GM10847 (cell line): ENCODE data around the gene ITGA2B.

Source experiments
- POLR2A ChIP-seq: IDR thresholded peaks from 2 replicates; pipeline ENCODE4 v1.6.1; 2011; ENCODE audit not compliant: insufficient read length; ENCODE audit errors: extremely low read depth

Gene ITGA2B

DNA sequence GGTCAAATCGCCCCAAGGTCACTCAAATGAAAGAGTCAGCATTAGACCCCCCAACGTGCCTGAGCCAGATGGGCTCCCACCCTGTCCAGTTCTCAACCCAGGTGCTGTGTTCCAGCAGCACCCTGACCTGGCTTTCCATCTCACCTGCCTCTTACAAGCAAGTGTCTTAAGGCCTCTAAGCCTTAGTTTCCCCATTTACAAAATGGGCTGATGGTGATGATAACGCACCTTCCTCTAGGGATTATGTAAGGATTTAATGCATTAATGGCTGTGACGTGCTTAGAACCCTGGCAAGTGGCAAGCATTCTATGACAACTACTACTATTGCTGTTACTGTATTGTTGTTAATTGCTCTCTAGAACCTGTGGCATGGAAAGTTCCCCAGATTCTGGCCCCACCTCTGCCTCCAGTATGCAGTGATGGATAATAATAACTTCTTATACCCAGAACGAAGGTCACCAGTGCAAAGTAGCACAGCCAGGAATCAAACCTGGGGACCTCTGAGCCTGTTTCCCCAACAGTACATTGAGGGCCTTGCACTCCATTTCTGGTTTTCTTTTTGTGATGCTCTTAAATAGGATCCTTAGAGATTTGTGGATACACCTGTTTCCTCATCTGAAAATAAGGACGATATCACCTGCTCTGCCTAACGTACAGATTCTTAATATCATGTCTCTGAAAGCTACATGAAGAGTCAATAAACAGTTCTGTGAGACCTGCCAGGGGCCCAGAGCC lies 61.6 kb downstream of the ITGA2B start:
- no peak for TF ChIP-seq POLR2A

DNA sequence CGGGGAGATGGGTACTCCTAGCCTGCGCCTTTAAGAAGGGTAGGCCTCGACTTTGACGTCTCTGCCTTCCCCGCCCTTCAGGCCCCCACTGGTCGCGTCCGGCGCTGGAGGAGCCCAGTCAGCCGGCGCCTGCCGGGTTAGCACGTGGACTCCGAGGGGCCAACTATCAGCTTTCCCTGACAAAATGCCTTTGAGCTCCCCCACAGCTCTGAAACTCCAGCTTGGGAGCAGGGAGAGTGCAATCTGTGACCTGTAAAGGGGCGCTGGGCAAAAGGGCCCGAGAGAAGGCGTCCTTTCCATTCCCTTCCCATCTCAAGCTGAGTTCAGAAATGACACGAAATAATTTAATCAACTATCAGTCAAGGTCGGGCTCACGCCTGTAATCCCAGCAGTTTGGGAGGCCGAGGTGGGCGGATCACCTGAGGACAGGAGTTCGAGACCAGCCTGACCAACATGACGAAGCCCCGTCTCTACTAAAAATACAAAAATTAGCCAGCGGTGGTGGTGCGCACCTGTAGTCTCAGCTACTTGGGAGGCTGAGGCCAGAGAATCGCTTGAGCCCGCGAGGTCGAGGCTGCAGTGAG lies 62.5 kb downstream of the ITGA2B start:
- peak; percentile 34 for TF ChIP-seq POLR2A

DNA sequence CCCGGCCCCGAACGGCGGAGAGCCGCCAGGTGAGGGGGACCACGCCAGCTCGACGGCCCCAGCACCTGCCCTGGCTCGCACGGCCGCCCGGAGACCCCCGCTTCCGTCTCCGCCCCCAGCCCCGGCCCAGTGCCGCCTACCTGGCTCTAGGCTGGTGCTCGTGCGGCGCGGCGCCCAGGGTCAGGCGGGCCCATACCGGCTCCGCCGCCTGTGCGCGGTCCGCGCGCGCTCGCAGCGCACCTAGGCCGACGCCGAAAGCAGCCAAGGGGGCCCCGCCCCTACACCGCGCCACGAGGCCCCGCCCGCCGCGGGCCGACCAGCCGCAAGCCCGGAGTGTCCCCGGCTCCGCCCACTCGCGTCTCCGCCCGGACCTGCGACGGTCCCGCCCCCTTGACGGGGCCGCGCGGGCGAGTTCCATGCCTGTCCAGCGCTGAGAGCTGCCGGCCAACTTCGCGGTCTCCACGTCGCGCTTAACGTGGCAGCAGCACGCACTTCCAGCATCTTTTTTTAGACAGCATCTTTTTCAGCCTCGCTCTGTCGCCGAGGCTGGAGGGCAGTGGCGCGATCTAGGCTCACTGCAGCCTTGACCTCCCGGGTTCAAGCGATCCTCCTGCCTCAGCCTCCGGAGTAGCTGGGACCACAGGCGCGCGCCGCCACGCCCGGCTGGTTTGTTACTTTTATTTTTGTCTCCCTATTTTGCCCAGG lies 64.7 kb downstream of the ITGA2B start, which contains the start of gene SLC25A39:
TSS of gene SLC25A39 (minus strand) at position 253 of the 705 bp plus-strand sequence. CDS start 1,261 bp downstream, outside the sequence.
- peak; percentile 78 for TF ChIP-seq POLR2A

DNA sequence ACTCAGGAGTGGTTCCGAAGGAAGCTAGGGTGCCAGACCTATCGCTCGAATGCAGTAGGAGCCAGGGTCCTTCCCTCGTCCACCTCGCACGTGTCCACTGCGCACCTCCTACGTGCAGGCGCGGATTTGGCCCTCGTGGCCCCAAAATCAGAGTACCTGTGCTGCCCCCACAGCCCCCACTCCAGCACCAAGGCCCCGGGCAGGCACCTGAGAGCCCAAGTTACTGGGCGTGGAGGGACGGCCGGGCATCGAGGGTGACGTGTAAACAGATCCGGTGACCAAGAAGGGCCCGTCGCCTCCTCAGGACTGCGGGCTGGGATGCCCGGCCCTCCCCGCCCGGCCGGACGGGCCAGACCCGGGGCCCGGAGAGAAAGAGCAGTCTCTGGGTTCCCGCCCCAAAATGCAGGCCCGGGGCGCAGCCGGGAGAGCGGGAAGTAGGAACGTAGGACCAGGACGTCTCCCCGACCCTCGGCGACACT lies 65.3 kb downstream of the ITGA2B start:
- no peak for TF ChIP-seq POLR2A

DNA sequence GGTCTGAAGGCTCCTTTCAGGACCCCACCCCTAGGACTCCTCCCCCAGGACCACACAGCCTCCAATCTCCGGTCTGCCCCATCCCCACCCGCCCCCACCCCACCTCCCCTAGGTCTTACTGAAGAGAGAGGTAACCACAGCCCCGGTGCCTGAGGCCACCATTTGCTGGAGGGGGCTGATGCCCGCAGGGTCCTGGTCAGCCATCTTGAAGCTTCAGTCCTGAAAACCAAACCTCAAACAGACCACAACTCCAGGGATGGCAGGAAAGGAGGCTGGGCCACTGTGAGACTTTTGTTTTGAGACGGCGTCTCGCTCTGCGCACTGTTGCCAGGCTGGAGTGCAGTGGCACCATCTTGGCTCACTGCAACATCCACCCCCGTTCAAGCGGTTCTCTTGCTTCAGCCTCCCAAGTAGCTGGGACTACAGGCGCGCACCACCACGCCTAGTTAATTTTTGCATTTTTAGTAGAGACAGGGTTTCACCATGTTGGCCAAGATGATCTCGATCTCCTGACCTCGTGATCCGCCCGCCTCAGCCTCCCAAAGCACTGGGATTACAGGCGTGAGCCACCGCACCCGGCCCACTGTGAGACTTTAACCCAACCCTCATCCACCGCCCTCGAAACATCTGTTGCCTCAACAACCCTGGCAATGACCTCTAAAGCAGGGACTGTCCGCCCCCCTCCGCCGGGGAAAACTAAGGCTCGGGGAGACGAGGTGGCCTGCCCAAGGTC lies 65.9 kb downstream of the ITGA2B start:
- TF ChIP-seq POLR2A, result no peak

DNA sequence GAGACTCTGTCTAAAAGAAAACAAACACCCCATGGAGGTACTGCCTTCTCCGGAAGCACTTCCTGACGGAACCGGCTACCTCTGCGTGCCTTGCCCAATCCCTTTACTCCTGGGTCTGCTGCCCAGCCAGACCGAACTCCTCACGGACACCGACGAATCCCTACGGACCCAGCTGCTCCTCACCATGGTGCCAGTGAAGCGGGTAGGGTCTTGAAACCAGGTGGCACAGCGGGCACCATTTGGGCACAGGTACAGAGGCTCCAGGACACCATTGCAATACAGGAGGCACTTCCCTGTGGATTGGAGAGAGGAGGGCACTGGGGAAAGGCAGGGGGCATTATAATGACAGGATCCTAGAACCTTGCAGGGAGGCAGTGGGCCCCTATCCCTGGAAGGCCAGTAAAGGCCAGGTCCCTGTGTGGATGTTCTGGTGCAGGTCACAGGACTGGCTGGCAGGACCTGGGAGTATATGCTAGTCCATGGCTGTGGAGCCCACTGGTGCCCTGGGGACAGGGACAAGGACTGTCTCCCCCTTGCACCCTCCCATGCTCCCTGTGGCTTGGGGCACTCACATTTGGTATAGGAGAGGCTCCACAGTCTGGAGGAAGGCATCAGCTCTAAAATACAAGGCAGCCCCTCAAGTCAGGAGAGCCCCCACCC lies 67.1 kb downstream of the ITGA2B start:
- no peak for TF ChIP-seq POLR2A
